ENCODE measurements around the gene TMTC1.
A peak's percentile ranks its signal among the peaks of the same experiment; 100 is the strongest.

Gene TMTC1

GRCh38 chr12:29530436-29530835 lies 253.3 kb downstream of the TMTC1 start:
- H3K4me3 ChIP-seq (ENCODE audit: low read depth, low read length) = no peak overlapping the region
- no peak for TF ChIP-seq CTCF (IDR thresholded peaks at IDR 0.05; ENCODE audit: control insufficient read depth, extremely low read depth, insufficient read depth)
- no peak for DNase-seq (ENCODE audit: low read depth)

- TF ChIP-seq CTCF (IDR thresholded peaks at IDR 0.05; ENCODE audit: control insufficient read depth, extremely low read depth, insufficient read depth) = no peak
- no peak overlapping the region for H3K4me3 ChIP-seq (ENCODE audit: low read depth, low read length)
- no peak for DNase-seq (ENCODE audit: low read depth)
Observed at GRCh38 chr12:29528161-29528560, 255.6 kb downstream of the TMTC1 start.

GRCh38 chr12:29521951-29522350 lies 261.8 kb downstream of the TMTC1 start:
- no peak for DNase-seq (ENCODE audit: low read depth)
- H3K4me3 ChIP-seq (ENCODE audit: low read depth, low read length) = no peak overlapping the region
- no peak for TF ChIP-seq CTCF (IDR thresholded peaks at IDR 0.05; ENCODE audit: control insufficient read depth, extremely low read depth, insufficient read depth)

DNA sequence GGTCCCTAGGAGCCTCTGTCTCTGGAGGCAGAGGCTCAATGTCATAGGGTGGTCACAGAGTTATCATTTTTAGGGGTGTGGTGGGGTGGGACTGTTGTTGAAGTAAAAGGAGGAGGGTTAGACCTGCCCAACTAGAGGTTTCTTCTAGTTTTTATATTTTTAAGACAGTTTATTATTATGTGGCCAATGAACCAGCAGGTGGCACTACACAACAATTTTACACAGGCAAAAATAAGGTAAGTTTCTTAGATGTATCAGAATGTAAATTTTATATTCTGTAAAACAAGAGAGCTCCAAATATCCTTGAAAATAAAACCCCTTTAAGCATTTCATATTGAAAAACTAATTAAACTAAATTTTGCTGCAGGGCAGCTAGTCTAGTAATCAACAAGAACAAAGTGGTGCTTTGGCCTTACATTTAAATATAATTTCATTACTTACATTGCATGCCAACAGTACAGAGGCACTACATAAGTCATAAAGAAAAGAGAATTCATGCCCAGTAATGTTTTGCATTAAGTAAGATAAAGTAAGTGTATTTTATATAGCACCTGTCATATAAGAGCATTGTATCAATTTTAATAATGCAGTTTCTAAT lies 264.1 kb downstream of the TMTC1 start:
- H3K4me3 ChIP-seq (ENCODE audit: low read depth, low read length) = no peak overlapping the region
- peak; percentile 36 for DNase-seq (ENCODE audit: low read depth)
- TF ChIP-seq CTCF (IDR thresholded peaks at IDR 0.05; ENCODE audit: control insufficient read depth, extremely low read depth, insufficient read depth) = peak; percentile 58

DNA sequence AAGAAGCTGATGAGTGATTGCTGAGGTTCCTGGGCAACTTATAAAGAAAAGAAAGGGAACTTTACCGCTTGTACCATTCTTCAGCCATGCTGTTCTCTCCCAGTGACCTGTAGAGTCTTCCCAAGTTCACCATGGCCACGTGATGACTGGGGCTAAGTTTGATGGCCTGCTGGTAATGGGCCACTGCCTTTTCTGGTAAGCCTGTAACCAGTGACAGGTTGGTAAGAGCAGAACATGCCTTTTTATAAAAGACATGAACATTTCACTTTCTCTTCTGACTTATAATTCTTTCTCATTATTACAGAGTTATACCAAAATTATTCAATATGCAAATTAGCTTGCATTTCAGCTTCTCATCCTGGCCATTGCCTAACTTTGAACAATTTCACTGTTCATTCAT lies 265.3 kb downstream of the TMTC1 start:
- no peak overlapping the region for H3K4me3 ChIP-seq (ENCODE audit: low read depth, low read length)
- DNase-seq (ENCODE audit: low read depth) = no peak
- TF ChIP-seq CTCF (IDR thresholded peaks at IDR 0.05; ENCODE audit: control insufficient read depth, extremely low read depth, insufficient read depth) = no peak

- DNase-seq (ENCODE audit: low read depth) = peak; percentile 23
- no peak overlapping the region for H3K4me3 ChIP-seq (ENCODE audit: low read depth, low read length)
- peak; percentile 64 for TF ChIP-seq CTCF (IDR thresholded peaks at IDR 0.05; ENCODE audit: control insufficient read depth, extremely low read depth, insufficient read depth)
Observed at GRCh38 chr12:29517264-29517663, 266.5 kb downstream of the TMTC1 start.

DNA sequence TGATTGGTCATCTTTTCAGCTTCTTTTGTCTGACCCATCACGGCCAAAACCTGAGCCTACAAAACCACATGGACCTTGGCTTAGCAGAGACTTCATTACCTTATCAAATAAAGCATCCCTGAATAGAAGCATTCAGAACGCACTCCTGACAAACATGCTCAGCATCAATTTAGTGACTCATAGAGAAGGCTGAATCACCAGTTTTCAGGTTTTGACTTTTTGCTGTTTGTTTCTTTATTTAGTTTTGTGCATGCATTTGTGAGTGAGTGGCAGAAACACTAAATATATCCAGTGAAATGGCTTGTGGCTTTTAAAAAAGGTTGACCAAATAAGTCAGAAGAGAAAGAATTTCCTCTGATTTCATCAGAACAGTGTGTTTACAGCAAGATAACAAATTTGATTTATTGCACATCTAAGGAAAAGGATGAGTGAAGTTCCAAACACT lies 267.3 kb downstream of the TMTC1 start:
- no peak for TF ChIP-seq CTCF (IDR thresholded peaks at IDR 0.05; ENCODE audit: control insufficient read depth, extremely low read depth, insufficient read depth)
- no peak overlapping the region for H3K4me3 ChIP-seq (ENCODE audit: low read depth, low read length)
- no peak for DNase-seq (ENCODE audit: low read depth)

Data from LNCaP clone FGC (cell line).